ELF-1 (cell line): Measurements from ENCODE around the gene NRG3.

ENCODE experiments used
- DNase-seq: peaks from one replicate; pipeline ENCODE4 v3.0.0-alpha.2; 2016; ENCODE audit warnings: low read depth, low spot score

Gene NRG3

DNA sequence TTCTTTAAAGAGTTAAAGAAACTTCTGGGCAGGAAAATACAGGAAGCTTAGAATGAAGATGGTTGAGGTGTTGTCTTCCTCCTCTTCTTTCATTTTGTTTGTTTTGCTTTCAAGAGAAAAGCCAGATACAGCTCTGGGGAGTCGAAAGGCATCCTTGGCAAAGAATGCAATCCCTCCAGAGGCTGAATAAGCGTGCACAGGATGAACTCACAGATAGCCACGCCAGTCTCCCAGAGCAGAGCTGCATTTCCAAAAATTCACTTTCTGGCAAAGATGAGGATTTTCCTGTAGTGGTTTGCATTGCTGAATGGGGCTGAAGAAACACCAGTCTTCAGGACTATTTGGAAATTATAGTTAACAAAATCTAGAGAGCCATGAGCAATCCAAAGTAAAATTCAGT is 336.4 kb downstream of the NRG3 start:
- DNase-seq: peak; percentile 8

DNA sequence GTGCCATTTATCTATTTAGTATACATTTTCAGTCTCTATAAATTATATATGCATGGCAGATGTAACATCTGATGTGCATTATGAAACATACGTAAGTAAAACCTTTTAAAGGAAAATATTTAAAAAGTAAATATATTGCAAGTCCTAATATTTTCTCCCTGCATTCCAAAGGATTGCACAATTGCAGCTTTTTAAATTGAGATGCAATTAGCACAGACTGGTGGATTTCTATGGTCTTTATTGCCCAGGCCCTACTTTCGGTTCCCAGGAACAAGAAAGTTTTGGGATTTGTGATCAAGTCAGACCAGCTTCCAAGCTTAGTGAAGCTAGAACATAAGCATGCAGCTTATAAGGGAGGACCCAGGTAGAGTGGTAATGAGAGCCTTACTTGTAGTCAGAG is 337.8 kb downstream of the NRG3 start:
- no peak for DNase-seq

DNA sequence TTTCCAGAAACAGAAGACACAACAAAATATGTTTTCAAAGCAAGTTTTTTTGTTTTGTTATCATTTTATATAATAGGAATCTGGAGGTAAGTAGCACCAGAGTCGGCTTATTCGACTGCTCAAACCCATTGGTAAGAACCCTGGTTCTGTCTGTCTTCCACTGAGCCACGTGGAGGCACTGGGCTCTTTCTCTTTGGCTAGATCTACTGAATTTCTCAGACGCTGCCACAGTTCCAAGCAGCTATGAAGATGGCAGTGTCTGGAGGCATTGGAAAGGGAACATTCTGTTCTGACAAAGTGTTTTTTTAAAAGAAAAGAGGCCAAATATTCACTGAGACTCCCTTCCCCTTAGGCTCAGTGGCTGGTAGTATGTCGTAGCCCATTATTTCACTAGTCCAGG is 338.8 kb downstream of the NRG3 start:
- DNase-seq: no peak

DNA sequence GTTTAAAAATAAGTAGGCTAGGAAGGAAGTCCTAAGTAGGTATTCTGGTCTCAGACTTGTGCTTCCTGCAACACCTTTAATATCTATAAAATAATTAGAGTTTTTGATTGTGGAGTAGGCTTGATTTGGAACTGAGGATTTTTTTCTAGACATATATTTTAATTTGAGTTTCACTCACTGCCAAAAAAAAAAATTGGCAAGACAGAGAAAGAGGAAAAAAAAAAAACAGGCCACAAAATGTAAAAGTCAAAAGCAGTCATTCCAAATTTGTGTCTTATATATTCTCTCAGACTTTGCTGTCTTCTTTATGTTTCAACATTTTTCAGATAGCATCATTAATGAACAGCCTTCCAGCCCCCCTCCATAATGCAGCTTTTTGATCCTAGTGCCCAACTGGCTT is 346.1 kb downstream of the NRG3 start:
- DNase-seq: no peak

DNA sequence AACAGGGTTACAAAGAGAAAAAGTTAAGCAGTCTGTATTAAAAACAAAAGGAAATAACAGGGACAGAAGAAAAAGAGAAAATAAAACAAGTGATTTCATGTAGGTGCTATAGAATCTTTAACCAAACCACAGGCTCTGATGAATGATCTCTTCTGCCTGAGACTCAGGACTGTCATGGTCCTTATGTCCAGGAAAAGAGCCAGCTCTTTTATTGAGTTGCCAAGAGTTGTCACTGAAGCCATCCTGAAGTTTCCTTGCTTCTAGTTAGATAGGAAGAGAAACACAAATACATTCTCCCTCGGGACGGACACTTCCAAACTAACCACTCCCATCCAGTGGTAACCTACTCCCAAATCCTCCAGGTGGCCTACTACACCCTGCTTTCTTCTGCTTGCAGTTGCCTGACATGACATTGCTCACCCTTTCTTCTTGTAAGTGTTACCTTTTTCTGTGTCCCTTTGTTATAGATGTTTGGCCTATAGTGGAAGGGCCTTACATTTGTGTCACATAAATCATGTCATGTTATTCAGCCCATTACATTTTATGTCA is 346.7 kb downstream of the NRG3 start:
- peak; percentile 18 for DNase-seq

DNA sequence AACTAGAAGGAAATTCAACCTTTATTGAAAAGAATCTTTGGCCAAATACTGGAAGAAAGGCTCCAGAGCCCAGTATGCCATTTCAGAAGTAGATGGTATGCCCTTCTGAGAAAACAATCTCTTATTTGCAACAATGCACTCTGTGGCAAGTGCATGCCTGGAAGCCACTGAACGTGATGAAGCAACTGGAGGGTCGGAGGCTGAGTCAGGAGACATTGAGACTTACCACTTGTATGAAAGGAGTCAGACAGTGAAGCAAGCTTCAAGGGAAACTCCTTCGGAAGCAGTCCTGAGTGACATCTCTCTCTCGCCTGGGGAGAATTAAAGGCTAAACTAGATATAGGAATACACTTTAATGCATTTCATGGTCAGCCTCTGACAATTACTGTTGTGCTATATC is 353.7 kb downstream of the NRG3 start:
- no peak for DNase-seq

DNA sequence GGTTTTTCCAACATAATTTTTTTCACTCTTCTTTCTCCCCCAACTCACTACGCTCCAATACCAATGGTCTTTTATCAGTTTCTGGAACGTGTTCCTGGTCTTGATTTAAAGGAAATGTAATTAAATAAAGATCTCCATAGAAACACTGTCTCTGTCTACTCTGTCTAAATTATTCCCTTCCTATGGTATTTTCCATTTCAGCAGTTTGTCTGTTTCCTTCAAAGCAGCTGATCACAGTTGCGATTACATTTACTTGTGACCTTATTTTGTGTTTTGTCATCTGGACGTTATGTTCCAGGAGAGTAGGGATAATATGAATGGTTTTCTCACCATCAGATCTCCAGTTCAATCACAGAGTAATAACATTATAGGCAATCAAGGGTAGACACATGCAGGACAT is 359.2 kb downstream of the NRG3 start:
- DNase-seq: no peak

DNA sequence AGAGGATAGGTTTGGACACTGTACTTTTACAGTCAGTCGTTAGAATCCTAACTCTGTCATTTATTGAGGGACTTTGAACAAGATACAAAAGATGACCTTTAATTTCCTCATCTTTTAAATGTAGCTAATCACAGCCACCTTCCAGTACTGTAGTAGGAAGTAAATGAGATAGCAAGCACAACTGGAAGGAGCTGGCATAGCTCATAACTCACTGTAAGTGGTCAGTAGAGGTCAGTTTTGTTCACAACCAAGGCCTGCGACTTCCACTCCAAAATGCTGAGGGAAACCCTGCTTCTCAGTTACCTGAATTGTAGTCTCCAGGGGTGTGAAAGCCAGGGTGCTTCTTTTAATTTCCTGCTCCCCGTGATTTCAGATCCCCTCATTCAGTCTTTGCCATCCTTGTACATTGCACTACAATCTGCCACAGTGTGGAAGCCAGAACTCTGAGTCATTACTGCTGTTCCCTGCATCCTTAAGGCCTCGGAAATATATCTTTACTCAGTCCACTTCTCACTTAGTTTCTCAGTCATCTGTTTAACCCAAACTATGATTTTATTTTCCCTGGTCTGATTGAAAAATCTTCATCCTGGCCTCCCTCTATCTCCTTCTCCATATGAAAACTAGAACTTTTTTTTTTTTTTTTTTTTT is 361.2 kb downstream of the NRG3 start:
- DNase-seq: no peak

DNA sequence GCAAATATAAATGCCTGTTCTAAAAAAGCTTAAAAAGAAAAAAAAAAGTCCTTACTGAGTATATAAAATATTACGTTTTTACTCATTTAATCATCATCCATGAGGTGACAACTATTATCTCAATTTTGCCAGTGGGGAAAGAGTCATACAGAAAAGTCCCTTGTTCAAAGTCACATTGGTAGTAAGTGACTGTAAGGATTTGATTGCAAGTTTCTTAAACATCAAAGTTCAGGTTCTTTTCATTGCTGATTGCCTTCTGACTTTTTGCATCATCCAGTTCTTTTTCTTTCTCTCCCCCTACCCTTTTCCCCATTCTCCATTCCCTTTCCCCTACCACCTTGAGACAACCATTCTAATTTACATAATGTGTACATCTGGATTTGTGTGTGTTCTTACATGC is 363.3 kb downstream of the NRG3 start:
- DNase-seq: no peak

DNA sequence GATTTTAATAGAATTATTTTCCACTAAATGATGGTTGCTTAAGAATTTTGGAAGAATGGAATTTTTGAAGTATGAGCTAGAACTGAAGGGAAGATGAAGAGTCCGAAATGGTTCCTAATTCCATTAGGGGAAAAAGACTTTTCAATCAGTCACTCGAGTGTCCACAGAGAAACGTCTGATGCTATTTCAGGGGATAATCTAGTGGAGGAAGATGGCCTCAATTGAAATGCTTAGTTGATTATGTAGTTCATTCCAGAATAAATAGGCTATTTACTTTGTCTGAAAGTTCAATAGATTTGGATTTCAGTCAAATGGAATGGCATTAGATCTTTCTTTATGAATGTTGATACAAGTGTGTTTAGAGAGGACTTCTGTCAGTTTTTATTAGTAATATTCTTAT is 365.4 kb downstream of the NRG3 start:
- no peak for DNase-seq

DNA sequence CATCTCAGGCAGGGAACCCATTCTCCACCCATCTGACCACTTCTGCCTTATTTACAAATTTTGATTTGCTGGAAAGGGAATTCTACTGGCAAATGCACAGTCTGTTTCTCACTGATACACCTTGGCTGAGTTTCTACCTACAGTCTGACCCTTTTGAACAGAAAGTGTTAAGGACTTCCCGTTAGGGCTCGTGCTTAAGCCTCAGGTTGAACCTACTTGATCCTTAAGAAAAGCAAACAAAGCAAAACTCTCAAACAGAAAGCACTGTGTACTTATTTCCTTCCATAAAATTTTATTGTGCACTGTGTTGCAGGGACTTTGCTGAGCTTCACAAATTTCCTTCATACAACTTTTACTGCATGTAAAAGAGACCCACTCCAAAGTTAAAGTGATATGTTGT is 367.8 kb downstream of the NRG3 start:
- DNase-seq: no peak

DNA sequence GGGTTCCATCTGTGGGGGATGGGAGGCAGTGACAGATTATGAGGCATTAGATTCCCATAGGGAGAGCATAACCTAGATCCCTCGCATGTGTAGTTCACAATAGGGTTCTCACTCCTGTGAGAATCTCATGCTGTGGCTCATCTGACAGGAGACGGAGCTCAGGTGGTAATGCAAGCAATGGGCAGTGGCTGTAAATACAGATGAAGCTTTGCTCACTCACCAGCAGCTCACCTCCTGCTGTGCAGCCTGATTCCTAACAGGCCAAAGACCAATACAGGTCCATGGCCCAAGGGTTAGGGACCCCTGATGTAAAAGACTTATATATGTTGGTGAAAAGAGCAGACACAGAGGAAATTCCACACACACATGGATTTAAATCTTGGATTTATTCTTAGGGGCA is 370.2 kb downstream of the NRG3 start:
- DNase-seq: peak; percentile 21

DNA sequence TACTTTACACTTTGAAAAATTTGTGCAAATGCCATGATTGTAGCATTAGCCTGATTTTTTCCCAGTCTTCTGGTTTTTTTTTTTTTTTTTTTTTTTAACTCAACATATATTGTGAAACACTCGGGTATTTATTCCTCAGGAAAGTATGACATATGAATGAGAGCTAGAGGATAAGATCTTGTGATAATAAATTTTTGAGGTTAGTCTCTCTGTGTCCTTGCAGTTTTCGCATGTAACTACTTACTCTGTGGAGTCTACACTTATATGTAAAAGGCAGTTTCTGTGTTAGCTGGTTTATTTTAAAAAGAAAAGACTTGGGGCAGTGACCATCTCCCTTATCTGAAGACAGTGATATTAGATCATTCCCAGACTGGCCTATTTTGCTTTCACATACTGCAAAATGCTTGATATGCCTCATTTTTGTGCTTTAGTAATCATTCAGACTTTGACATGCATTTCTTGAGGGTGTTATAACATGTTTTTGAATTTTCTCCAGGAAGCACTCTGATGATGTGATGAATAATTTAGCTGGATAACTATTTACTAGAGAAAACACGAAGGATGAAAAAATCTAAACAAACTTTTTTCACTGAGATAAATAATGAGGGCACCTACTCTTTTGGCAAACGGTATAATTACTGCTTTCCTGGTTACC is 371.0 kb downstream of the NRG3 start:
- DNase-seq: no peak

DNA sequence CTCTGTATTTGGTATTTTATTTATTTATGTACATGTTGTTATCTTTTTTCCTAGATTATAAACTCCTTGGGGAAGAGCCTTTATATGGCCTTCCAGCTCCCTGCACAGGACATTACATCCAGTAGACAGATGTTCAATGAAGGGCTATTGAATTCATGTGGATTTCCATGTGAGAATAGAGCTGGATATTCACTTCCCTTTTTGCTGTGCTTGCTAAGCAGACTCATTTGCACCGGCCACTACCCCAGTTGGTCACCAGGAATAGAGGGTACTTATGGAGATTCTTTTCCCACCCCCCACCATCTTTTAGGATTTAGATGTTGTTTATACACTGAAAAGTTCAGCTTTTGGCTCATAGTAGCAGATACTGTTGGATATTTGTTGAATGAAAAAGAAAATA is 374.1 kb downstream of the NRG3 start:
- DNase-seq: no peak

DNA sequence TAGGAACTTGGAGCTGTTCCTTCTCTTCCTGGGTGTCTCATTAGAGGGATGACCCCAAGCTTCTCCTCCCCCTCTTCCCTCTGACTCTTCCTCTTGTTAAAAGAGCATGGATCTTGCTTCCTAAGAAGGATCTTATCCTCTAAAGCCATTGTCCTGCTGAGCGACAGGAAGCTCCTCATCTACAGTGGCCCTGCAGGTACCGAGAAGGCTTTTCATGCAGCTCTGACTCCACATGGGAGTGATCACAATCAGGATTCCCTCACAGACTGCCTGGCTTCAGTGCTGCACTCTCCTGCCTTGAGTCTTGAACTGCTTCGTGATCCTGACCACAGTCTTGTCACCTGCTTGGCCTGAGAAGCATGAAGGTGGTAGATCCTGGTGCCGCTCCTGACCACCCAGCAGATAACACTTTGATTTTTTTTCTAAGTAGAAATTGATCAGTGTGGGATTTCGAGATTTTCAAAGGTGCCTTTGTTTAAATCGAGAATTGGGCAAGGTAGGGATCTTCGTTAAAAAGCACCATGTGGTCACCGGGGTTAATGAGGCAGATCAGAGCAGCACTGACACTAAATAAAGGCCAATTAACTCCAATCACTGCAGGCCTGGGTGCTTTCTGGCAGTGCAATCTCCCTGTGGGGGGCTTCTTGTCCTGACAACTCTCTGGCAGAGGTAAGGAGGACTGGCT is 376.4 kb downstream of the NRG3 start:
- peak; percentile 12 for DNase-seq

DNA sequence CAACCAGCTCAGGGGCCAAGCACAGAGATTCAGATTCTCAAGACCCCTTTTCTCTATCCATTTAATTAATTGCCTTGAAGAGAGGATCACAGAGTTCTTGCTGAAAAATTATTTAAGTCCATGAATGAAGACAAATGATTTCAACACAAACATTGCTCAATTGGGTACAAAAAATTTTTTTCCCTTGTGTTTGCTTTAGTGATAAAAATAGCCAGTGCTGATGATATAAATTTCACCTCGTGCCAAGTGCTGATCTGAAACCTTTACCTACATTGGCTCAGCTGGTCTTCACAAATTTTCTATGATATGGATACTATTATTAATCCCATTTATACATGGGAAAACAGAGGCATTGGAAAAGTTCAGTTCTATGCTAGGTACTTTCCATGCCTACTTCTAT is 377.1 kb downstream of the NRG3 start:
- DNase-seq: no peak

DNA sequence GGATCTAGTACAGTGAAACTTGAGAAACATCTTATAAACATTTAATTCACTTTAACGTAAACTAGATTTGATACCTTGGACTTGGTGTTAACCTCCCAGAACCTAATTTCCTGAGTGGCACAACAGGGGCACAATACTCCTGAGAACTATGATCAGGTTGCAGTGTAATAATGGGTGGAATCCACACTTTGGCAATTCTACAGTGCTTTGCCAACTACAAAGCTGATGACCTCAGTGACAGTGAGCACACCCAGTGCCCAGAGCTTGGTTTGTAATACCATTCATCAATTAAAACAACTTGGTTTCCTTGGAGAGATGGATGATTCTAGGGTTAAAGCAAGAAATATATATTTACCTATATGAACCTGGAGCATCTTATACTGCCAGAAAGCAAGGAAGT is 379.2 kb downstream of the NRG3 start:
- no peak for DNase-seq

DNA sequence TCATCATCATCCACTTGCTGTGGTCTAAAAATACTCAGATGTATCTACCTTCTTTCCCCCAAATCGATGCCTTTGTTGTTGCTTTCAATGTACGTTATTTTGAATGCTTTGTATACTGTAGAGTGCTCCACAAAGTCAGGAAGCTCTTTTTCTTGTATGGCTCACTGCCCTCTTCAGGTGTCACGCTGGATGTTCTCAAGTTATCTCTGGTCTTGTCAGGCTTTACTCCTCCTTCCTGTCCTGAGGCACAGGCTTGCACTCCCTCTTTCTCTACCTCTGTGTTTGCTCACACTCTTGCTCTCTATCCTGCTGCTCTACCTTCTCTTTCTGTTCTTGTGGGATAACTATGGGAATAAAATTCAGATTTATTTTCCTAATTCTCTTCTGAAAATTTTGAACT is 381.3 kb downstream of the NRG3 start:
- peak; percentile 1 for DNase-seq

DNA sequence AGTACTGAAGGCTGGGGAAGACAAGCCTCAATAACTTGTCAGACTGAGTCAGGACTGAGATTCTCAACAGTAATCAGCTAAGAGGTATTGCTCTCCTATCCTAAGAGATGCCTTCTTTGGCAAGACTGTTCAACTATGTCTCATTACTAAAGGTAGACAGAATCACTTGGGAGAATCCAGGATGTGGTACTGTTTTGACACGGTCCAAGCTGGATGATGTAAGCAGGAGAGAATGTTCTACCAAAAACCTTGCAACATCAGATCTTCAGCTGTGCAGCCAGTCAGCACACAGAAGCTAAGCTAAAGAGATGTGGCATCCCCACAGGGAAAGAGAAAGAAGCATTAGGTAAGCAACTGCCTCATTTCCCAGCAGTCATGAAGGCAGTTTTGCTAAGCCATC is 391.4 kb downstream of the NRG3 start:
- DNase-seq: no peak

DNA sequence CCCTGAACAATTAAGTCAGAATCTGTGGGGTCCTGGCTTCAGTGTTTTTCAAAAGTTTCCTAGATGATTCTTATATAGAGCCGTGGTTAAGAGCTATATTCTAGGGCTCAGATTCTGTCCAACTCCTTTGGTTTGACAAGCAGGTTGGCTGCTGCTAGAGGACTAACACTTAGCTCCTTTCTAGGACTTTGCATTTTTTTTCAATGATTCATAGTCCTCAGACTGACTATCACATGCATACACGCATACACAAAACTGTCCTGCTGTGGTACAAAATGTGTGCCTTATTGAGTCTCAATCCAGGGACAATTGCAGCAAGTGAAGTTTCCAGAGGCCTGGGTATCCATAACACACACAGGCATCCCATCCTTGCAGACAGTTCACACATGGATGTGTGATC is 392.0 kb downstream of the NRG3 start:
- no peak for DNase-seq

DNA sequence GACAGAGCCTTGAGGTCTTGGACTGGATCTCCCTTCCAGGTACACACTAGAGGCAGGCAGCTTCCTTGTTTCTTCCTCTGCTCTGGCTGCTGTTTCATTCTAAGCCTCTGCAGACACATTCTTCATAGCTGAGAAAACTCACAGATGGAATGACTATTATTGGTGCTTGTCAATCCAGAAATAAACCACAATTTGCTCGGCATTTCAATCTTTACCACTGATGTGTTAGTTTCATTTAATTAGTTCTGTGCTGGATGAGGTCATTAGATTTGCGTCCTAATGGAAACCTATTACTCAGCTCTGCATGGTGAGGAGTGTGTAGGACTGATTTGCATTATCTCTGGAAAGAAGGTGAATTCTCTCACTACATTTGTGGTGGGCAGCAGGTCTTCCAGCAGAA is 392.5 kb downstream of the NRG3 start:
- DNase-seq: no peak

DNA sequence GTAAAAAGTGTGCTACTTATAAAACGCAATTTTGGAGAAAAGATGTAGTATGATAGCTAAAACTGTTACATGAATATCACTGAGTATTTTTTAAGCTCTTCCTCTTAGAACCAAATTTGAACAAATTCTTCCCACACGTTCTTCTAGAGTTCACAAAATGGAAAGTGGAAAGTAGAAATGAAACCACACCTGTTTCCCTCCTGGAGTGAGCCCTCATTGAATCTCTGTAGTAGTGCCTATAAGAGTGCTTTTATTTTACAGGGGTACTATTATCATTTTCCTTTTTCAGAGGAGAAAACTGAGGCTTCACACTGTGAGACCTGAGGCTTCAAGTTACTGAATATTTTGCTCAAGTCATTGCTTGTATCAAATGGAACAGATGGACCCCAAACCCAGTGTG is 393.0 kb downstream of the NRG3 start:
- DNase-seq: no peak

DNA sequence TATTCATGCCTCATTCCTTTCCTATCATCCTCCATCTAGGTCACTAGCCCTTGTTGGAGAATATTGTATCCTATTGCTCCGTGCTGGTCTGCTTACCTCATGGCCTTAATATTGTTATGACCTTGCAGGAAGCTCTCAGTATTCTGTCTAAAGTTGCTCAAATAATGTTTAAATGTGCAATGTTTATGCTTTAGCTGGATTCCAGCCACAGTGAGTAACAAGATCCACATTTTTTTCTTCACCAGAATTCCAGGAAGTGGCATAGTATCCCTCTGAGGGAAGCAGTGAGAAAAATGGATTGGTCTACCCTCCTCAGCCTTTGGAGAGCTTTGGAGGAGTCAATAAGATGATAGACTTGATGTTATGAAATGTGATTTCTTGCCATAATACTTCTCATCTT is 402.6 kb downstream of the NRG3 start:
- DNase-seq: no peak
